ENCODE data around the gene TRIM38.

The TRIM38 gene

DNA sequence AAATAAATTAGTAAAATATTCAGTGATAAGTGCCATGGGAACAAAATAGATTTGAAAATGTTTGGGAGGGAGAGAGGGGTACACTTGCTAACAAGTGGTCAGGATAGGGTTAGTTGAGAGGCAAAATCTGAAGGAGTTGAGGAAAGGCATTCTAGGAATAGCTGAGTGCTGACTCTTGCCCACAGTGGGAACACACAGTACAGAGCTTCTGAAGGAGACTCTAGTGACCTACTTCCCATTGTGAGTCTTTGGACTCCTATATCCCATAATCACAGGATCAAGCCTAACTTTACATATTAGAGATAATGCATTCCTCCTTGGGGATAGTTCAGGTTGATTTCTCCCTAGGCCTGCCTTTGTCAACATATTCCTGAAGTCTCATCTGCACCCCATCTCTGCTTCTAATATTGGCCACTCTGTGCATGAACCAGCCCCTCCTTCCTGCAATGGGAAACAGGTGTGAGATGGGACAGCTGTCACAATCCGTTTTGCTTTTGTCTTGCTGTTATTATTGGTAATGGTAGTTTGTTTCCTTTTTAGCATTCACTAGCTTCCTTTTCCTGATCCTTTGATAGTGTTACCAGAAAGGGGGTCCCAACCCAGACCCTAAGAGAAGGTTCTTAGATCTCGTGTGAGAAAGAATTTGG is 2.6 kb upstream of the TRIM38 start:
- Histone ChIP-seq H3K9ac (ENCODE audit: low read depth, low read length, poor library complexity, severe bottlenecking) (no peak overlapping the region), H3K9me2 (replicated peaks; ENCODE audit: low read depth, low read length) (no peaks in the 10 kb centered on the region), H3K79me2 (ENCODE audit: insufficient read depth, low read length) (peaks cover 18% of the 10 kb centered on the region), H3K4me3 (ENCODE audit: low read length, poor library complexity, severe bottlenecking) (no peak overlapping the region), H4K20me1 (ENCODE audit: insufficient read depth, low read length, poor library complexity, severe bottlenecking) (no peaks in the 10 kb centered on the region), H3K9me3 (ENCODE audit: insufficient read depth, low read depth, low read length) (peaks cover 26% of the 10 kb centered on the region; the same call in 1 of the 2 replicates), H3K36me3 (ENCODE audit: insufficient read depth, low read length) (no peaks in the 10 kb centered on the region), H3K4me2 (ENCODE audit: low read depth, low read length, poor library complexity, severe bottlenecking) (no peak overlapping the region), H3K4me1 (ENCODE audit: insufficient read depth, low read length, poor library complexity, severe bottlenecking) (peaks cover 35% of the 10 kb centered on the region), H3F3A (ENCODE audit: low read depth) (peaks cover 8% of the 10 kb centered on the region), H2AFZ (ENCODE audit: low read length) (no peak overlapping the region), H3K27me3 (ENCODE audit: insufficient read depth, low read length, poor library complexity, severe bottlenecking) (no peaks in the 10 kb centered on the region)
- TF ChIP-seq, protein P1, sequence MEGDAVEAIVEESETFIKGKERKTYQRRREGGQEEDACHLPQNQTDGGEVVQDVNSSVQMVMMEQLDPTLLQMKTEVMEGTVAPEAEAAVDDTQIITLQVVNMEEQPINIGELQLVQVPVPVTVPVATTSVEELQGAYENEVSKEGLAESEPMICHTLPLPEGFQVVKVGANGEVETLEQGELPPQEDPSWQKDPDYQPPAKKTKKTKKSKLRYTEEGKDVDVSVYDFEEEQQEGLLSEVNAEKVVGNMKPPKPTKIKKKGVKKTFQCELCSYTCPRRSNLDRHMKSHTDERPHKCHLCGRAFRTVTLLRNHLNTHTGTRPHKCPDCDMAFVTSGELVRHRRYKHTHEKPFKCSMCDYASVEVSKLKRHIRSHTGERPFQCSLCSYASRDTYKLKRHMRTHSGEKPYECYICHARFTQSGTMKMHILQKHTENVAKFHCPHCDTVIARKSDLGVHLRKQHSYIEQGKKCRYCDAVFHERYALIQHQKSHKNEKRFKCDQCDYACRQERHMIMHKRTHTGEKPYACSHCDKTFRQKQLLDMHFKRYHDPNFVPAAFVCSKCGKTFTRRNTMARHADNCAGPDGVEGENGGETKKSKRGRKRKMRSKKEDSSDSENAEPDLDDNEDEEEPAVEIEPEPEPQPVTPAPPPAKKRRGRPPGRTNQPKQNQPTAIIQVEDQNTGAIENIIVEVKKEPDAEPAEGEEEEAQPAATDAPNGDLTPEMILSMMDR (conservative IDR thresholded peaks at IDR 0.05; ENCODE audit: low read length), result no peak
- no peak for TF ChIP-seq EZH2phosphoT487 (IDR thresholded peaks at IDR 0.05; ENCODE audit: borderline replicate concordance)

DNA sequence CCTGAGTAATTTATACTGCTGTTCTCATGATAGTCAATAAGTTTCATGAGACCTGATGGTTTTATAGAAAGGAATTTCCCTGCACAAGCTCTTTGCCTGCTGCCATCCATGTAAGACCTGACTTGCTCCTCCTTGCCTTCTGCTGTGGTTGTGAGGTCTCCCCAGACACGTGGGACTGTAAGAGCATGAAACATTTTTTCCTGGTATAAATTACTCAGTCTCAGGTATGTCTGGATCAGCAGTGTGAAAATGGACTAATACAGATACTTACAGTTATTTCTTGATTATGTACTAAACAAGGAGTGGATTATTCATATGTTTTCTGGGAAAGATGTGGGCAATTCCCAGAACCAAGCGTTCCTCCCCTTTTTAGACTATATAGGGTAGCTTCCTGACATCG is 1.9 kb upstream of the TRIM38 start:
- Histone ChIP-seq H3K4me3 (ENCODE audit: low read length, poor library complexity, severe bottlenecking) (peak overlapping the region; percentile 85), H3K36me3 (ENCODE audit: insufficient read depth, low read length) (no peaks in the 10 kb centered on the region), H3K27me3 (ENCODE audit: insufficient read depth, low read length, poor library complexity, severe bottlenecking) (no peaks in the 10 kb centered on the region), H3K79me2 (ENCODE audit: insufficient read depth, low read length) (peaks cover 23% of the 10 kb centered on the region), H3K9me3 (ENCODE audit: insufficient read depth, low read depth, low read length) (peaks cover 26% of the 10 kb centered on the region; the same call in 1 of the 2 replicates), H3F3A (ENCODE audit: low read depth) (peaks cover 8% of the 10 kb centered on the region), H3K9ac (ENCODE audit: low read depth, low read length, poor library complexity, severe bottlenecking) (no peak overlapping the region), H4K20me1 (ENCODE audit: insufficient read depth, low read length, poor library complexity, severe bottlenecking) (no peaks in the 10 kb centered on the region), H3K9me2 (replicated peaks; ENCODE audit: low read depth, low read length) (no peaks in the 10 kb centered on the region), H2AFZ (ENCODE audit: low read length) (no peak overlapping the region), H3K4me2 (ENCODE audit: low read depth, low read length, poor library complexity, severe bottlenecking) (peak overlapping the region; percentile 98), H3K4me1 (ENCODE audit: insufficient read depth, low read length, poor library complexity, severe bottlenecking) (peaks cover 37% of the 10 kb centered on the region)
- TF ChIP-seq, protein P1 (conservative IDR thresholded peaks at IDR 0.05; ENCODE audit: low read length), result no peak
- TF ChIP-seq EZH2phosphoT487 (IDR thresholded peaks at IDR 0.05; ENCODE audit: borderline replicate concordance), result no peak

DNA sequence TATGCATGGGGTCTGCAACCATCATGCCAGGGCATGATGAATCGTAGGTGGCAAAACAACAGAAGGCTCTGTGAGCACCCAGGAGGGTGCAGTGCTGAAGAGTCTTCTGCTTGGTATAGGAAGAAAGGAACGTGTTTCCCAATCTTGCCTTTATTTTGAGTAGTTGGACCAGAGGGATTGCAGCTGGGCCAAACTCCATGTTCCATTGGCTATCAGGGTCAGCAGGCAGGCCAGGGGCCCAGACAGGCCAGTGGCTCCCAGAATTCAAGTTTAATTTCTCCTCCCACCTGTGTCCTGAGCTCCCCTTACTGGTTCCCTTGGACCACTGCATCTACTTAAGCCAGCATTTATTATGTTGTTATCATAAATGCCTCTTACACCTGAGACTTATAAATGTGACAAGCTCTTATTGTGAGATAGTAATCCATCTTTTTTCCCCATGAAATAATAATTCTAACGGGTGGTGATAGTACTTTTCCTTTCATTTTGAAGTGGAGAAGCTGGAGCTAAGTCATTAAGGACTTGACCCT is 918 bp upstream of the TRIM38 start:
- H3K36me3 ChIP-seq (ENCODE audit: insufficient read depth, low read length), result no peaks in the 10 kb centered on the region
- H3F3A ChIP-seq (ENCODE audit: low read depth), result peaks cover 8% of the 10 kb centered on the region
- H4K20me1 ChIP-seq (ENCODE audit: insufficient read depth, low read length, poor library complexity, severe bottlenecking), result no peaks in the 10 kb centered on the region
- peak overlapping the region; percentile 69 for H3K9ac ChIP-seq (ENCODE audit: low read depth, low read length, poor library complexity, severe bottlenecking)
- peaks cover 44% of the 10 kb centered on the region for H3K4me1 ChIP-seq (ENCODE audit: insufficient read depth, low read length, poor library complexity, severe bottlenecking)
- H3K4me3 ChIP-seq (ENCODE audit: low read length, poor library complexity, severe bottlenecking), result peak overlapping the region; percentile 85
- peaks cover 32% of the 10 kb centered on the region for H3K79me2 ChIP-seq (ENCODE audit: insufficient read depth, low read length)
- no peaks in the 10 kb centered on the region for H3K27me3 ChIP-seq (ENCODE audit: insufficient read depth, low read length, poor library complexity, severe bottlenecking)
- H3K9me3 ChIP-seq (ENCODE audit: insufficient read depth, low read depth, low read length), result peaks cover 26% of the 10 kb centered on the region; the same call in 1 of the 2 replicates
- H3K9me2 ChIP-seq (replicated peaks; ENCODE audit: low read depth, low read length), result no peaks in the 10 kb centered on the region
- H2AFZ ChIP-seq (ENCODE audit: low read length), result no peak overlapping the region
- TF ChIP-seq, protein P1 (conservative IDR thresholded peaks at IDR 0.05; ENCODE audit: low read length), result peak; percentile 50
- no peak for TF ChIP-seq EZH2phosphoT487 (IDR thresholded peaks at IDR 0.05; ENCODE audit: borderline replicate concordance)
- H3K4me2 ChIP-seq (ENCODE audit: low read depth, low read length, poor library complexity, severe bottlenecking), result peak overlapping the region; percentile 98

Data from Loucy (cell line).